A549 (cell line): ENCODE results near the gene COG2. TPM values are rescaled to one million over a fixed set of nuclear protein-coding genes. Genes with fewer than 3 reads are reported as not detected.

Experiments used
- ATAC-seq, 2 experiments: fragments of 200-7000 bp in 1 of 2; fragments of >200 bp in 1 of 2; cut with Nextera tagmentation in 1 of 2; cut with Tn5 transposase in 1 of 2; 3 replicates each; pipeline versions ENCODE4 v1.8.0 to v1.9.1; 2018 to 2020; ENCODE audit warnings: mild to moderate bottlenecking in 1 of 2, moderate library complexity in 1 of 2
- CTCF ChIA-PET: fragments of 300-600 bp; sonication (Branson Sonifier 250); formaldehyde crosslinking; extraction: SDS; loops from one replicate; lab custom pipeline; 2021; ENCODE audit warnings: antibody characterized with exemption, inconsistent platforms; lab: Yijun Ruan, JAX
- POLR2A ChIA-PET: fragments of 350-600 bp; formaldehyde crosslinking; extraction: SDS; loops from one replicate; lab custom pipeline; 2021; ENCODE audit warnings: antibody characterized with exemption, inconsistent platforms; lab: Yijun Ruan, JAX
- DNase-seq, 2 experiments: peaks; one replicate each; pipeline versions ENCODE4 v3.0.0 to v3.0.0-alpha.2; 2011 to 2016; ENCODE audit warnings: low read depth in 1 of 2, low spot score in 1 of 2
- FAIRE-seq: peaks from 2 replicates; lab custom pipeline; 2011; peaks lifted over from hg19 to GRCh38; lab: Jason Lieb, UNC
- H3K27ac ChIP-seq, 2 experiments: fragments of >200 bp; sonication (Bioruptor Twin); formaldehyde crosslinking; 3 replicates each; pipeline ENCODE4 v1.5.1; 2016 to 2017
- H3K4me1 ChIP-seq: fragments of >200 bp; sonication (Bioruptor Twin); formaldehyde crosslinking; 3 replicates; pipeline ENCODE4 v1.6.1; 2016
- H3K4me2 ChIP-seq: fragments of >200 bp; sonication (Bioruptor Twin); formaldehyde crosslinking; 3 replicates; pipeline ENCODE4 v1.6.1; 2016
- H3K4me3 ChIP-seq: fragments of >200 bp; sonication (Bioruptor Twin); formaldehyde crosslinking; 3 replicates; pipeline ENCODE4 v1.5.1; 2016
- H3K9me3 ChIP-seq: fragments of >200 bp; sonication (Bioruptor Twin); formaldehyde crosslinking; 3 replicates; pipeline ENCODE4 v1.6.1; 2016
- CBX2 ChIP-seq: fragments of 200-600 bp; sonication (generic); IDR thresholded peaks from 2 replicates; pipeline ENCODE4 v1.6.1; 2016; ENCODE audit warnings: low read depth, mild to moderate bottlenecking, borderline replicate concordance
- EHMT2 ChIP-seq: fragments of 200-600 bp; sonication (generic); IDR thresholded peaks from 2 replicates; pipeline ENCODE4 v1.6.1; 2016; ENCODE audit warnings: antibody characterized with exemption, low read depth, mild to moderate bottlenecking, moderate library complexity
- ESRRA ChIP-seq: fragments of 150-350 bp; IDR thresholded peaks from 2 replicates; pipeline ENCODE4 v1.6.1; 2014; ENCODE audit warnings: mild to moderate bottlenecking, low read length, borderline replicate concordance
- FOSL2 ChIP-seq, 2 experiments: fragments of 450-650 bp in 1 of 2; fragments of >200 bp in 1 of 2; sonication (Bioruptor Twin) in 1 of 2; formaldehyde crosslinking; IDR thresholded peaks; 2 replicates each; pipeline versions ENCODE4 v1.5.0 to v1.6.1; 2016 to 2020; ENCODE audit warnings: mild to moderate bottlenecking in 1 of 2, moderate library complexity in 1 of 2
- HOXB5 ChIP-seq: fragments of 250-450 bp; sonication (Bioruptor Pico); IDR thresholded peaks from 2 replicates; pipeline ENCODE4 v1.5.0; 2020; ENCODE audit warnings: mild to moderate bottlenecking, moderate library complexity
- JUN ChIP-seq, 2 experiments: fragments of >200 bp; sonication (Bioruptor Twin); formaldehyde crosslinking; IDR thresholded peaks; 2 replicates in 1 of 2; 3 replicates in 1 of 2; pipeline ENCODE4 v1.6.1; 2016 to 2017
- KDM5A ChIP-seq: fragments of 200-600 bp; sonication (generic); IDR thresholded peaks from 2 replicates; pipeline ENCODE4 v1.6.1; 2016; ENCODE audit warnings: antibody characterized with exemption, mild to moderate bottlenecking
- NFE2L2 ChIP-seq: fragments of 150-350 bp; conservative IDR thresholded peaks from 2 replicates; pipeline ENCODE4 v1.6.1; 2014; ENCODE audit warnings: low read length
- NPAS2 ChIP-seq: fragments of 250-450 bp; sonication (Bioruptor Pico); IDR thresholded peaks from 2 replicates; pipeline ENCODE4 v1.8.0; 2022; ENCODE audit warnings: mild to moderate bottlenecking, moderate library complexity, borderline replicate concordance
- PBX3 ChIP-seq: IDR thresholded peaks from 2 replicates; pipeline ENCODE4 v1.6.1; 2012
- POLR2A ChIP-seq: IDR thresholded peaks from 2 replicates; pipeline ENCODE4 v1.6.1; 2012; ENCODE audit warnings: mild to moderate bottlenecking, low read length
- POLR2AphosphoS2 ChIP-seq: conservative IDR thresholded peaks from 2 replicates; pipeline ENCODE4 v1.6.1; 2012; ENCODE audit warnings: low read length, improper control_type of control experiment, inconsistent platforms
- RCOR1 ChIP-seq: fragments of 150-350 bp; IDR thresholded peaks from 2 replicates; pipeline ENCODE4 v1.6.1; 2014; ENCODE audit warnings: antibody characterized with exemption, low read length, low read depth
- REST ChIP-seq: fragments of 200-600 bp; sonication (generic); IDR thresholded peaks from 2 replicates; pipeline ENCODE4 v1.6.1; 2016; ENCODE audit warnings: antibody characterized with exemption, mild to moderate bottlenecking, moderate library complexity
- RFX5 ChIP-seq: fragments of 450-650 bp; IDR thresholded peaks from 2 replicates; pipeline ENCODE4 v1.7.1; 2014; ENCODE audit warnings: antibody characterized with exemption, mild to moderate bottlenecking, moderate library complexity
- SREBF2 ChIP-seq: fragments of 450-650 bp; IDR thresholded peaks from 2 replicates; pipeline ENCODE4 v1.6.1; 2014; ENCODE audit warnings: mild to moderate bottlenecking, moderate library complexity
- TFCP2L1 ChIP-seq: fragments of 250-450 bp; sonication (Bioruptor Pico); IDR thresholded peaks from 2 replicates; pipeline ENCODE4 v1.5.0; 2021; ENCODE audit warnings: mild to moderate bottlenecking
- USF2 ChIP-seq: fragments of 450-650 bp; IDR thresholded peaks from 2 replicates; pipeline ENCODE4 v1.6.1; 2014; ENCODE audit warnings: antibody characterized with exemption
- ZC3H11A ChIP-seq: fragments of 450-650 bp; IDR thresholded peaks from 2 replicates; pipeline ENCODE4 v1.6.1; 2014; ENCODE audit warnings: antibody characterized with exemption, mild to moderate bottlenecking
- ZSCAN20 ChIP-seq: fragments of 250-450 bp; sonication (Bioruptor Pico); IDR thresholded peaks from 2 replicates; pipeline ENCODE4 v1.8.0; 2022; ENCODE audit warnings: mild to moderate bottlenecking, moderate library complexity
- WGBS: methylation state at CpG from one replicate; pipeline ENCODE4 v1.1.6; 2017; ENCODE audit errors: missing lambda C conversion rate; 5-methylcytosine and 5-hydroxymethylcytosine counted together
- polyA plus RNA-seq, 4 experiments: library from polyadenylated mRNA; depleted of rRNA in 3 of 4; stranded (reverse); fragments of >200 nt; fragmentation: RNase III in 1 of 4; extraction: RNeasy Plus Mini Kit Qiagen cat#74134 plus additional on column Dnase treatment in 1 of 4; gene quantifications; 2 replicates in 3 of 4; 3 replicates in 1 of 4; pipeline ENCODE4 v1.2.3, GENCODE V29; 2011 to 2017
- TF ChIP-seq, protein P1 (sequence below): fragments of >200 bp; sonication (Bioruptor Twin); formaldehyde crosslinking; IDR thresholded peaks from 2 replicates; pipeline ENCODE4 v1.6.1; 2016
- TF ChIP-seq, protein P2 (sequence below): fragments of 150-350 bp; IDR thresholded peaks from 2 replicates; pipeline ENCODE4 v1.6.1; 2014; ENCODE audit warnings: low read depth, mild to moderate bottlenecking, low read length
- TF ChIP-seq, protein P3 (sequence below): fragments of >200 bp; sonication (Bioruptor Twin); formaldehyde crosslinking; IDR thresholded peaks from 3 replicates; pipeline ENCODE4 v1.5.1; 2016
- TF ChIP-seq, protein P4 (sequence below): IDR thresholded peaks from 2 replicates; pipeline ENCODE4 v1.6.1; 2012

Gene COG2
- polyA plus RNA-seq, 2 of the 4 experiments (the other 2 are of a cell fraction), result 23.0 to 34.2 TPM

DNA sequence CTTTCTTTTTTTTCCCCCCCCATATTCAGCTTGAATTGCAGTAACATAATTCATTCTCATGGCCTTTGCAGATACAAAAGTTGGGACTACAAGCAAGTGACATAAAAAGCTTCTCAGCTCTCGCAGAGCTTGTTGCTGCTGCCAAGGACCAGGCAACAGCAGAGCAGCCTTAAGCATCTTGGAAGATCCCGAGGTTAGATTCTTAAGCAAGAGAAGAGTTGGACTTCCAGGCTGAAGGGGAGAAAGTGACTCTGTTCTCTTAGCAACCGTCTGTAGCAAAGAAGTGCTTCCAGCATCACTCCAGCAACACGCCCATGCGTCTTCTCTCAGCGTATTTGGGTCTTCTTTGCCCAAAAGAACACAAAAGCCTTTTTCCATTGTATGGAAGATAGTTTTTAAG is 50.9 kb downstream of the COG2 start (continued):
- TF ChIP-seq, protein P1, sequence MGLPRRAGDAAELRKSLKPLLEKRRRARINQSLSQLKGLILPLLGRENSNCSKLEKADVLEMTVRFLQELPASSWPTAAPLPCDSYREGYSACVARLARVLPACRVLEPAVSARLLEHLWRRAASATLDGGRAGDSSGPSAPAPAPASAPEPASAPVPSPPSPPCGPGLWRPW, result no peak
- TF ChIP-seq, protein P2, sequence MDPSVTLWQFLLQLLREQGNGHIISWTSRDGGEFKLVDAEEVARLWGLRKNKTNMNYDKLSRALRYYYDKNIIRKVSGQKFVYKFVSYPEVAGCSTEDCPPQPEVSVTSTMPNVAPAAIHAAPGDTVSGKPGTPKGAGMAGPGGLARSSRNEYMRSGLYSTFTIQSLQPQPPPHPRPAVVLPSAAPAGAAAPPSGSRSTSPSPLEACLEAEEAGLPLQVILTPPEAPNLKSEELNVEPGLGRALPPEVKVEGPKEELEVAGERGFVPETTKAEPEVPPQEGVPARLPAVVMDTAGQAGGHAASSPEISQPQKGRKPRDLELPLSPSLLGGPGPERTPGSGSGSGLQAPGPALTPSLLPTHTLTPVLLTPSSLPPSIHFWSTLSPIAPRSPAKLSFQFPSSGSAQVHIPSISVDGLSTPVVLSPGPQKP, result no peak
- TF ChIP-seq JUN (IDR thresholded peaks at IDR 0.05) (no peak), HOXB5 (no peak), ZSCAN20 (CRISPR knock-in tag) (no peak), PBX3 (no peak)

DNA sequence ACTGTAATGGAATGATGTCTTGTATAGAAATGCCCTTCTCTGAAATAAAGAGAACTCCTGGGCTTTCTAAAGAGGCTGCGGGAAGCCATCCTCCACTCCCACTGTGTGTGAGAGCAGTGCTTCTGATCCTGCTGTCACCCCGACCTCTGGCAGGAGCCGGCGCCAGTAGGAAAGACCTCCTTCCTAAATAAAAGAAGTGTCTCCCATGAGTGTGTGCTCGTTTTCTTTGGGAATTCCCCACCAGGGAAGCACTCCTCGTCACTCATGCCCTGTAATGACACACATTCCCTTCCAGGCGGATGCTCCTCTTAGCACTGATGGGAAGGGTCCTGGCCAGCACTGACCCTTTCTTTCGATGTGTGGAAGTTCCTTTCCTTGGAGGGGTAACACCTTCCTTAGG is 51.5 kb downstream of the COG2 start:
- H3K4me2 ChIP-seq, result no peak overlapping the region
- WGBS, result 85% methylated on average over 8 of the region's 8 CpGs
- POLR2A ChIA-PET, result no interaction called here
- H3K27ac ChIP-seq, result no peak overlapping the region
- TF ChIP-seq, protein P3, sequence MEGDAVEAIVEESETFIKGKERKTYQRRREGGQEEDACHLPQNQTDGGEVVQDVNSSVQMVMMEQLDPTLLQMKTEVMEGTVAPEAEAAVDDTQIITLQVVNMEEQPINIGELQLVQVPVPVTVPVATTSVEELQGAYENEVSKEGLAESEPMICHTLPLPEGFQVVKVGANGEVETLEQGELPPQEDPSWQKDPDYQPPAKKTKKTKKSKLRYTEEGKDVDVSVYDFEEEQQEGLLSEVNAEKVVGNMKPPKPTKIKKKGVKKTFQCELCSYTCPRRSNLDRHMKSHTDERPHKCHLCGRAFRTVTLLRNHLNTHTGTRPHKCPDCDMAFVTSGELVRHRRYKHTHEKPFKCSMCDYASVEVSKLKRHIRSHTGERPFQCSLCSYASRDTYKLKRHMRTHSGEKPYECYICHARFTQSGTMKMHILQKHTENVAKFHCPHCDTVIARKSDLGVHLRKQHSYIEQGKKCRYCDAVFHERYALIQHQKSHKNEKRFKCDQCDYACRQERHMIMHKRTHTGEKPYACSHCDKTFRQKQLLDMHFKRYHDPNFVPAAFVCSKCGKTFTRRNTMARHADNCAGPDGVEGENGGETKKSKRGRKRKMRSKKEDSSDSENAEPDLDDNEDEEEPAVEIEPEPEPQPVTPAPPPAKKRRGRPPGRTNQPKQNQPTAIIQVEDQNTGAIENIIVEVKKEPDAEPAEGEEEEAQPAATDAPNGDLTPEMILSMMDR, result no peak
- no peak for TF ChIP-seq SREBF2
- TF ChIP-seq ZC3H11A, result no peak
- no peak for TF ChIP-seq USF2
- TF ChIP-seq HOXB5, result no peak
- no peak for TF ChIP-seq KDM5A
- TF ChIP-seq CBX2, result no peak
- no peak for TF ChIP-seq ESRRA
- no peak for TF ChIP-seq NPAS2 (CRISPR knock-in tag)
- TF ChIP-seq TFCP2L1 (CRISPR knock-in tag), result no peak
- TF ChIP-seq RCOR1, result no peak
- TF ChIP-seq FOSL2 (IDR thresholded peaks at IDR 0.05), result no peak
- no peak for TF ChIP-seq FOSL2 (CRISPR knock-in tag; IDR thresholded peaks at IDR 0.05)
- TF ChIP-seq REST, result no peak
- TF ChIP-seq EHMT2, result no peak
- TF ChIP-seq POLR2AphosphoS2, result no peak
- TF ChIP-seq, protein P4, sequence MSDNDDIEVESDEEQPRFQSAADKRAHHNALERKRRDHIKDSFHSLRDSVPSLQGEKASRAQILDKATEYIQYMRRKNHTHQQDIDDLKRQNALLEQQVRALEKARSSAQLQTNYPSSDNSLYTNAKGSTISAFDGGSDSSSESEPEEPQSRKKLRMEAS, result no peak
- no peak for TF ChIP-seq RFX5
- no peak for TF ChIP-seq NFE2L2
- TF ChIP-seq POLR2A, result no peak
- DNase-seq, result no peak
- FAIRE-seq, result no peak
- H3K4me1 ChIP-seq, result no peaks in the 10 kb centered on the region
- no peak for ATAC-seq
- no peaks in the 10 kb centered on the region for H3K9me3 ChIP-seq
- CTCF ChIA-PET, result no interaction called here
- H3K4me3 ChIP-seq, result no peak overlapping the region
